SK-N-SH treated with all-trans-retinoic acid at 6 μM for 48 hours (cell line): ENCODE results near the gene FOLR2.

Source experiments
- ATAC-seq: fragments of 200-7000 bp; cut with Tn5 transposase; 3 replicates; pipeline ENCODE4 v1.9.1; 2020; ENCODE audit warnings: mild to moderate bottlenecking, moderate library complexity
- ARNTL ChIP-seq: fragments of 450-650 bp; formaldehyde crosslinking; IDR thresholded peaks from 2 replicates; pipeline ENCODE4 v1.5.0; 2020; ENCODE audit warnings: low read depth, mild to moderate bottlenecking, moderate library complexity, borderline replicate concordance
- BACH2 ChIP-seq: fragments of 250-450 bp; sonication (Bioruptor Pico); IDR thresholded peaks from 2 replicates; pipeline ENCODE4 v1.9.0; 2021; ENCODE audit warnings: mild to moderate bottlenecking, borderline replicate concordance
- CSDC2 ChIP-seq: fragments of 250-450 bp; sonication (Bioruptor Pico); IDR thresholded peaks from 2 replicates; pipeline ENCODE4 v1.5.0; 2020; ENCODE audit warnings: mild to moderate bottlenecking, moderate library complexity
- ESRRG ChIP-seq: fragments of 250-450 bp; sonication (Bioruptor Pico); IDR thresholded peaks from 2 replicates; pipeline ENCODE4 v1.6.1; 2021; ENCODE audit warnings: mild to moderate bottlenecking
- GLIS3 ChIP-seq: fragments of 250-450 bp; sonication (Bioruptor Pico); IDR thresholded peaks from 2 replicates; pipeline ENCODE4 v1.5.0; 2020; ENCODE audit warnings: mild to moderate bottlenecking, moderate library complexity
- OSR1 ChIP-seq: fragments of 250-450 bp; sonication (Bioruptor Pico); IDR thresholded peaks from 2 replicates; pipeline ENCODE4 v1.8.0; 2022; ENCODE audit warnings: moderate library complexity, mild to moderate bottlenecking, inconsistent platforms
- RARB ChIP-seq: fragments of 250-450 bp; sonication (Bioruptor Pico); IDR thresholded peaks from 2 replicates; pipeline ENCODE4 v1.8.0; 2021; ENCODE audit warnings: mild to moderate bottlenecking, moderate library complexity
- SNAI2 ChIP-seq: fragments of 250-450 bp; sonication (Bioruptor Pico); IDR thresholded peaks from 2 replicates; pipeline ENCODE4 v1.5.0; 2020; ENCODE audit warnings: mild to moderate bottlenecking, moderate library complexity
- TCF4 ChIP-seq: fragments of 250-450 bp; sonication (Bioruptor Pico); IDR thresholded peaks from 2 replicates; pipeline ENCODE4 v1.8.0; 2021; ENCODE audit warnings: mild to moderate bottlenecking, moderate library complexity, borderline replicate concordance
- TOX ChIP-seq: fragments of 250-450 bp; sonication (Bioruptor Pico); IDR thresholded peaks from 2 replicates; pipeline ENCODE4 v1.8.0; 2021; ENCODE audit warnings: mild to moderate bottlenecking, moderate library complexity, borderline replicate concordance
- ZC3H10 ChIP-seq: fragments of 250-450 bp; sonication (Bioruptor Pico); IDR thresholded peaks from 2 replicates; pipeline ENCODE4 v1.5.1; 2021; ENCODE audit warnings: mild to moderate bottlenecking, moderate library complexity
- ZNF565 ChIP-seq: fragments of 450-650 bp; formaldehyde crosslinking; conservative IDR thresholded peaks from 2 replicates; pipeline ENCODE4 v1.5.0; 2020; ENCODE audit warnings: low read depth, mild to moderate bottlenecking, moderate library complexity
- ZNF70 ChIP-seq: fragments of 450-650 bp; formaldehyde crosslinking; IDR thresholded peaks from 2 replicates; pipeline ENCODE4 v1.5.0; 2020; ENCODE audit warnings: mild to moderate bottlenecking, moderate library complexity
- ZNF8 ChIP-seq: fragments of 450-650 bp; formaldehyde crosslinking; IDR thresholded peaks from 2 replicates; pipeline ENCODE4 v1.5.0; 2020; ENCODE audit warnings: mild to moderate bottlenecking, moderate library complexity
- TF ChIP-seq, protein P1 (sequence below): fragments of 250-450 bp; sonication (Bioruptor Pico); IDR thresholded peaks from 2 replicates; pipeline ENCODE4 v1.5.1; 2020; ENCODE audit warnings: low read depth, mild to moderate bottlenecking, moderate library complexity
- TF ChIP-seq, protein P2 (sequence below): fragments of 250-450 bp; sonication (Bioruptor Pico); IDR thresholded peaks from 2 replicates; pipeline ENCODE4 v1.5.1; 2021; ENCODE audit warnings: mild to moderate bottlenecking, moderate library complexity
- TF ChIP-seq, protein P3 (sequence below): fragments of 250-450 bp; sonication (Bioruptor Pico); IDR thresholded peaks from 2 replicates; pipeline ENCODE4 v1.8.0; 2021; ENCODE audit warnings: low read depth, mild to moderate bottlenecking, moderate library complexity, borderline replicate concordance
- TF ChIP-seq, protein P4 (sequence below): fragments of 250-450 bp; sonication (Bioruptor Pico); IDR thresholded peaks from 2 replicates; pipeline ENCODE4 v1.8.0; 2020; ENCODE audit warnings: mild to moderate bottlenecking, moderate library complexity, borderline replicate concordance

The FOLR2 gene

DNA sequence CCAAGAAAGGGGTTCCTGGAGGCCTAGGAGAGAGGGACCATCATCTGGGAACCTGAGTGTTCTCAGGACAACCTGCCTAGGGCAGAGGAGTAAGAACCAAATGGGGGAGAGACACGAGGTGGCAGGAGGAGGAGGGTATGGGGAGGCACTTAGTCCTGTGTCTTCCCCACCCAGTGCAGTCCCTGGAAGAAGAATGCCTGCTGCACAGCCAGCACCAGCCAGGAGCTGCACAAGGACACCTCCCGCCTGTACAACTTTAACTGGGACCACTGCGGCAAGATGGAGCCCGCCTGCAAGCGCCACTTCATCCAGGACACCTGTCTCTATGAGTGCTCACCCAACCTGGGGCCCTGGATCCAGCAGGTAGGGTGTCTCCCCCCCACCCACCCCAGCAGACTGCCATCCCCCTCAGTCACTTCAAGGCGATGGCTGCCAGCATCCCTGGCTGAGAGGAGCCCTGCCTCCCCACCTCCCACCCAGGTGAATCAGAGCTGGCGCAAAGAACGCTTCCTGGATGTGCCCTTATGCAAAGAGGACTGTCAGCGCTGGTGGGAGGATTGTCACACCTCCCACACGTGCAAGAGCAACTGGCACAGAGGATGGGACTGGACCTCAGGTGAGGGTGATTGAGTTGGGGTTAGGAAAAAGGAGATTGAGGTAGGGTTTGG lies 4.2 kb downstream of the FOLR2 start:
- ATAC-seq: no peak
- TF ChIP-seq RARB (CRISPR knock-in tag) (no peak), TCF4 (no peak), GLIS3 (CRISPR knock-in tag) (no peak), BACH2 (CRISPR knock-in tag) (no peak), ESRRG (no peak), ZC3H10 (CRISPR knock-in tag) (no peak), ARNTL (CRISPR knock-in tag) (no peak), CSDC2 (CRISPR knock-in tag) (no peak), OSR1 (no peak), SNAI2 (CRISPR knock-in tag) (no peak), ZNF565 (CRISPR knock-in tag) (no peak), TOX (no peak)
- TF ChIP-seq, protein P1, sequence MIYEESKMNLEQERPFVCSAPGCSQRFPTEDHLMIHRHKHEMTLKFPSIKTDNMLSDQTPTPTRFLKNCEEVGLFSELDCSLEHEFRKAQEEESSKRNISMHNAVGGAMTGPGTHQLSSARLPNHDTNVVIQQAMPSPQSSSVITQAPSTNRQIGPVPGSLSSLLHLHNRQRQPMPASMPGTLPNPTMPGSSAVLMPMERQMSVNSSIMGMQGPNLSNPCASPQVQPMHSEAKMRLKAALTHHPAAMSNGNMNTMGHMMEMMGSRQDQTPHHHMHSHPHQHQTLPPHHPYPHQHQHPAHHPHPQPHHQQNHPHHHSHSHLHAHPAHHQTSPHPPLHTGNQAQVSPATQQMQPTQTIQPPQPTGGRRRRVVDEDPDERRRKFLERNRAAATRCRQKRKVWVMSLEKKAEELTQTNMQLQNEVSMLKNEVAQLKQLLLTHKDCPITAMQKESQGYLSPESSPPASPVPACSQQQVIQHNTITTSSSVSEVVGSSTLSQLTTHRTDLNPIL (CRISPR knock-in tag): no peak
- TF ChIP-seq, protein P2, sequence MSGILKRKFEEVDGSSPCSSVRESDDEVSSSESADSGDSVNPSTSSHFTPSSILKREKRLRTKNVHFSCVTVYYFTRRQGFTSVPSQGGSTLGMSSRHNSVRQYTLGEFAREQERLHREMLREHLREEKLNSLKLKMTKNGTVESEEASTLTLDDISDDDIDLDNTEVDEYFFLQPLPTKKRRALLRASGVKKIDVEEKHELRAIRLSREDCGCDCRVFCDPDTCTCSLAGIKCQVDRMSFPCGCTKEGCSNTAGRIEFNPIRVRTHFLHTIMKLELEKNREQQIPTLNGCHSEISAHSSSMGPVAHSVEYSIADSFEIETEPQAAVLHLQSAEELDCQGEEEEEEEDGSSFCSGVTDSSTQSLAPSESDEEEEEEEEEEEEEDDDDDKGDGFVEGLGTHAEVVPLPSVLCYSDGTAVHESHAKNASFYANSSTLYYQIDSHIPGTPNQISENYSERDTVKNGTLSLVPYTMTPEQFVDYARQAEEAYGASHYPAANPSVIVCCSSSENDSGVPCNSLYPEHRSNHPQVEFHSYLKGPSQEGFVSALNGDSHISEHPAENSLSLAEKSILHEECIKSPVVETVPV (CRISPR knock-in tag): no peak
- TF ChIP-seq, protein P3, sequence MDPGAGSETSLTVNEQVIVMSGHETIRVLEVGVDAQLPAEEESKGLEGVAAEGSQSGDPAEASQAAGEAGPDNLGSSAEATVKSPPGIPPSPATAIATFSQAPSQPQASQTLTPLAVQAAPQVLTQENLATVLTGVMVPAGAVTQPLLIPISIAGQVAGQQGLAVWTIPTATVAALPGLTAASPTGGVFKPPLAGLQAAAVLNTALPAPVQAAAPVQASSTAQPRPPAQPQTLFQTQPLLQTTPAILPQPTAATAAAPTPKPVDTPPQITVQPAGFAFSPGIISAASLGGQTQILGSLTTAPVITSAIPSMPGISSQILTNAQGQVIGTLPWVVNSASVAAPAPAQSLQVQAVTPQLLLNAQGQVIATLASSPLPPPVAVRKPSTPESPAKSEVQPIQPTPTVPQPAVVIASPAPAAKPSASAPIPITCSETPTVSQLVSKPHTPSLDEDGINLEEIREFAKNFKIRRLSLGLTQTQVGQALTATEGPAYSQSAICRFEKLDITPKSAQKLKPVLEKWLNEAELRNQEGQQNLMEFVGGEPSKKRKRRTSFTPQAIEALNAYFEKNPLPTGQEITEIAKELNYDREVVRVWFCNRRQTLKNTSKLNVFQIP (CRISPR knock-in tag): no peak
- TF ChIP-seq, protein P4, sequence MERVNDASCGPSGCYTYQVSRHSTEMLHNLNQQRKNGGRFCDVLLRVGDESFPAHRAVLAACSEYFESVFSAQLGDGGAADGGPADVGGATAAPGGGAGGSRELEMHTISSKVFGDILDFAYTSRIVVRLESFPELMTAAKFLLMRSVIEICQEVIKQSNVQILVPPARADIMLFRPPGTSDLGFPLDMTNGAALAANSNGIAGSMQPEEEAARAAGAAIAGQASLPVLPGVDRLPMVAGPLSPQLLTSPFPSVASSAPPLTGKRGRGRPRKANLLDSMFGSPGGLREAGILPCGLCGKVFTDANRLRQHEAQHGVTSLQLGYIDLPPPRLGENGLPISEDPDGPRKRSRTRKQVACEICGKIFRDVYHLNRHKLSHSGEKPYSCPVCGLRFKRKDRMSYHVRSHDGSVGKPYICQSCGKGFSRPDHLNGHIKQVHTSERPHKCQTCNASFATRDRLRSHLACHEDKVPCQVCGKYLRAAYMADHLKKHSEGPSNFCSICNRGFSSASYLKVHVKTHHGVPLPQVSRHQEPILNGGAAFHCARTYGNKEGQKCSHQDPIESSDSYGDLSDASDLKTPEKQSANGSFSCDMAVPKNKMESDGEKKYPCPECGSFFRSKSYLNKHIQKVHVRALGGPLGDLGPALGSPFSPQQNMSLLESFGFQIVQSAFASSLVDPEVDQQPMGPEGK (CRISPR knock-in tag): no peak
- TF ChIP-seq, all 23 proteins: peak for 0

DNA sequence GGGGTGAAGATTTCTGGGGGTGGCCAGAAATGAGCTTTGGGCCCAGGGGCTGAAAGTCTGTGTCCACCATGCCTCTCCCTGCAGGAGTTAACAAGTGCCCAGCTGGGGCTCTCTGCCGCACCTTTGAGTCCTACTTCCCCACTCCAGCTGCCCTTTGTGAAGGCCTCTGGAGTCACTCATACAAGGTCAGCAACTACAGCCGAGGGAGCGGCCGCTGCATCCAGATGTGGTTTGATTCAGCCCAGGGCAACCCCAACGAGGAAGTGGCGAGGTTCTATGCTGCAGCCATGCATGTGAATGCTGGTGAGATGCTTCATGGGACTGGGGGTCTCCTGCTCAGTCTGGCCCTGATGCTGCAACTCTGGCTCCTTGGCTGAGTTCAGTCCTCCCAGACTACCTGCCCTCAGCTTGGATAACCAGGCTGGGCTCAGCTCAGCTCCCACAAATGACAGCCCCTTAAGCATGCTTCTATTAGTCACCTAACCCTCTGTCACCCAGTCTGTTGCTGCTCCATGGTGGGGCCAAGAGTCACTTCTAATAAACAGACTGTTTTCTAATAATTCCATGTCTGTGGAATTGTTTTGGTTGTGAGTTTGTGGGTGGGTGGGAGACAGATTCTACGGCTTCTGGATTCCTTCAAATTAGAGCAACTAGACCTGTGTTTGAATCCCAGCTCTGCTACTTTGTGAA lies 4.9 kb downstream of the FOLR2 start:
- TF ChIP-seq, protein P2 (CRISPR knock-in tag): no peak
- TF ChIP-seq ZNF8 (no peak), ZNF70 (CRISPR knock-in tag) (no peak), SNAI2 (CRISPR knock-in tag) (no peak), OSR1 (no peak), BACH2 (CRISPR knock-in tag) (no peak), ESRRG (no peak)
- TF ChIP-seq, protein P3 (CRISPR knock-in tag): no peak
- TF ChIP-seq, all 23 proteins: peak for 0
- no peak for ATAC-seq
